ENCODE measurements around the gene PPAT.

The PPAT gene

DNA sequence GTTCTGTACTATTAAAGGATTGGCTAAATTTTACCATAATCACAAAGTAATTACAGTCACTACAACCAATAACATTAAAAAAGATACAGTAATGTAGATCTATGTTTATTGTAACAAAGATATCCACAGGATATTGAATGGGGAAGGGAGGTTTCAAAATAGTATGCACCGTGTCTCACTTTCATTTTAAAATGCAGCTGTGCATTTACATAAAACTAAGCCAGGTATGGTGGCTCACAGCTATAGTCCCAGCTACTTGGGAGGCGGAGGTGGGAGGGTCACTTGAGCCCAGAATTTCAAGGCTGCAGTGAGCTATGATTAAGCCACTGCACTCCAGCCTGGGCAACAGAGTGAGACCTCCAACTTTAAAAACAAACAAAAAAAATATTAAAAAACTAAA lies 40.5 kb upstream of the PPAT start:
- TF ChIP-seq EZH2phosphoT487 (conservative IDR thresholded peaks at IDR 0.05; ENCODE audit: low read length) = no peak
- no peak for TF ChIP-seq CTCF (IDR thresholded peaks at IDR 0.05; ENCODE audit: insufficient read depth, low read length, poor library complexity, severe bottlenecking)
- H2AFZ ChIP-seq (ENCODE audit: low read depth, low read length, severe bottlenecking) = no peak overlapping the region
- no peak overlapping the region for H3K27ac ChIP-seq (ENCODE audit: low read depth, low read length)
- no peaks in the 10 kb centered on the region for H4K20me1 ChIP-seq (ENCODE audit: low read depth, low read length)
- no peaks in the 10 kb centered on the region for H3K27me3 ChIP-seq (ENCODE audit: low read length)
- peaks cover 16% of the 10 kb centered on the region; the same call in 1 of the 2 replicates for H3K36me3 ChIP-seq (ENCODE audit: low read length)
- no peak overlapping the region for H3K4me3 ChIP-seq (ENCODE audit: insufficient read depth, low read length, poor library complexity, severe bottlenecking)
- no peaks in the 10 kb centered on the region for H3K9me3 ChIP-seq (ENCODE audit: insufficient read depth, low read length)
- H3K79me2 ChIP-seq (ENCODE audit: insufficient read depth, low read length) = no peaks in the 10 kb centered on the region
- H3K9ac ChIP-seq (ENCODE audit: low read length) = no peak overlapping the region
- H3F3A ChIP-seq (ENCODE audit: insufficient read depth) = no peaks in the 10 kb centered on the region
- H3K9me2 ChIP-seq (replicated peaks; ENCODE audit: insufficient read depth, low read length) = no peaks in the 10 kb centered on the region
- no peak overlapping the region for H3K4me2 ChIP-seq (ENCODE audit: low read depth, low read length, poor library complexity, severe bottlenecking)

- Histone ChIP-seq H3K9me2 (replicated peaks; ENCODE audit: insufficient read depth, low read length) (no peaks in the 10 kb centered on the region), H3K4me3 (ENCODE audit: insufficient read depth, low read length, poor library complexity, severe bottlenecking) (peak overlapping the region; percentile 90), H4K20me1 (ENCODE audit: low read depth, low read length) (no peaks in the 10 kb centered on the region; the same call in 1 of the 2 replicates), H3F3A (ENCODE audit: insufficient read depth) (peaks cover 8% of the 10 kb centered on the region; the same call in 1 of the 2 replicates), H3K9ac (ENCODE audit: low read length) (no peak overlapping the region), H3K36me3 (ENCODE audit: low read length) (peaks cover 9% of the 10 kb centered on the region; the same call in 1 of the 2 replicates), H3K27ac (ENCODE audit: low read depth, low read length) (no peak overlapping the region), H2AFZ (ENCODE audit: low read depth, low read length, severe bottlenecking) (no peak overlapping the region), H3K4me2 (ENCODE audit: low read depth, low read length, poor library complexity, severe bottlenecking) (peak overlapping the region; percentile 92), H3K79me2 (ENCODE audit: insufficient read depth, low read length) (peaks cover 41% of the 10 kb centered on the region), H3K27me3 (ENCODE audit: low read length) (no peaks in the 10 kb centered on the region), H3K9me3 (ENCODE audit: insufficient read depth, low read length) (no peaks in the 10 kb centered on the region)
- TF ChIP-seq CTCF (IDR thresholded peaks at IDR 0.05; ENCODE audit: insufficient read depth, low read length, poor library complexity, severe bottlenecking) (no peak), EZH2phosphoT487 (conservative IDR thresholded peaks at IDR 0.05; ENCODE audit: low read length) (no peak)
Measured at GRCh38 chr4:56469489-56470210, 34.2 kb upstream of the PPAT start.

DNA sequence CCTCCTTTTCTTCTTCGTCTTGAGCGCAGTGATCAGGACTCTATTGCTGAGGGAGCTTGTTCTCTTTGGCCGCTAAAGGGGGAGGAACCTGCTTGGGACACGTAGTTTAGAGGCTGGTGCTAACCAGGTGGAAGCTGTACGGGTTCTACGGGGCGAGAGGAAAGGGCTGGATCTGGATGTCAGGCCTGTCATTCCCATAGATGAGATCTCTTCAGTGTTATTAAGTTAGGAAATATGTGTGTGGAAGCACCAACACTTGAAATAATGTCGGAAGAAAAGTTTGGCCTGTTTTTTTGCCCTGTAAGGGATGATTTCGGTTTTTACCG lies 32.6 kb upstream of the PPAT start:
- Histone ChIP-seq H2AFZ (ENCODE audit: low read depth, low read length, severe bottlenecking) (peak overlapping the region; percentile 88), H3K36me3 (ENCODE audit: low read length) (peaks cover 9% of the 10 kb centered on the region; the same call in 1 of the 2 replicates), H3K27ac (ENCODE audit: low read depth, low read length) (peak overlapping the region; percentile 64)

More for the DNA sequence above, 32.6 kb upstream of the PPAT start:
- Histone ChIP-seq H3K9ac (ENCODE audit: low read length) (peak overlapping the region; percentile 74), H3K27me3 (ENCODE audit: low read length) (no peaks in the 10 kb centered on the region), H3F3A (ENCODE audit: insufficient read depth) (peaks cover 20% of the 10 kb centered on the region), H3K9me3 (ENCODE audit: insufficient read depth, low read length) (no peaks in the 10 kb centered on the region), H3K79me2 (ENCODE audit: insufficient read depth, low read length) (peaks cover 41% of the 10 kb centered on the region), H3K9me2 (replicated peaks; ENCODE audit: insufficient read depth, low read length) (no peaks in the 10 kb centered on the region), H3K4me2 (ENCODE audit: low read depth, low read length, poor library complexity, severe bottlenecking) (peak overlapping the region; percentile 92), H3K4me3 (ENCODE audit: insufficient read depth, low read length, poor library complexity, severe bottlenecking) (peak overlapping the region; percentile 90), H4K20me1 (ENCODE audit: low read depth, low read length) (no peaks in the 10 kb centered on the region; the same call in 1 of the 2 replicates)
- no peak for TF ChIP-seq CTCF (IDR thresholded peaks at IDR 0.05; ENCODE audit: insufficient read depth, low read length, poor library complexity, severe bottlenecking)
- no peak for TF ChIP-seq EZH2phosphoT487 (conservative IDR thresholded peaks at IDR 0.05; ENCODE audit: low read length)
